Urothelium cell line (cell line): ENCODE results near the gene KLK6.
A peak's percentile ranks its signal among the peaks of the same experiment; 100 is the strongest.

Experiments used
- DNase-seq: peaks from one replicate; pipeline ENCODE4 v3.0.0; 2011; ENCODE audit warnings: low spot score, mixed read lengths
- FAIRE-seq: peaks from 2 replicates; lab custom pipeline; 2011; peaks lifted over from hg19 to GRCh38; lab: Jason Lieb, UNC

KLK6 gene

GRCh38 chr19:50959731-50960500 lies 9.5 kb downstream of the KLK6 start:
- FAIRE-seq (no peak), DNase-seq (no peak)

GRCh38 chr19:50957587-50957986 lies 11.8 kb downstream of the KLK6 start:
- no peak for FAIRE-seq
- DNase-seq: no peak

- no peak for FAIRE-seq
- peak; percentile 33 for DNase-seq
These were observed 16.5 kb downstream of the KLK6 start, which contains the start of gene KLK5 for GRCh38 chr19:50952910-50953309. TSS of gene KLK5 (minus strand) at chr19:50953038. CDS start at chr19:50952657, 381 bp downstream.

- DNase-seq: no peak
- FAIRE-seq: no peak
These were observed 19.5 kb downstream of the KLK6 start for GRCh38 chr19:50949861-50950260.

- FAIRE-seq (no peak), DNase-seq (no peak)
These were observed 22.3 kb downstream of the KLK6 start for GRCh38 chr19:50947123-50947522.

- DNase-seq (no peak), FAIRE-seq (no peak)
These were observed 24.6 kb downstream of the KLK6 start for GRCh38 chr19:50944795-50945194.

- DNase-seq: no peak
- no peak for FAIRE-seq
These were observed 26.1 kb downstream of the KLK6 start for GRCh38 chr19:50943074-50943828.

GRCh38 chr19:50939596-50939995 lies 29.8 kb downstream of the KLK6 start:
- DNase-seq (no peak), FAIRE-seq (no peak)

- peak; percentile 37 for FAIRE-seq
- peak; percentile 46 for DNase-seq
These were observed 35.8 kb downstream of the KLK6 start for GRCh38 chr19:50933640-50934039.

GRCh38 chr19:50932690-50933083 lies 36.7 kb downstream of the KLK6 start:
- FAIRE-seq: peak; percentile 56
- DNase-seq: no peak

GRCh38 chr19:50932018-50932689 lies 37.2 kb downstream of the KLK6 start:
- DNase-seq (peak; percentile 78), FAIRE-seq (peak; percentile 87)

GRCh38 chr19:50931023-50931422 lies 38.4 kb downstream of the KLK6 start:
- FAIRE-seq (no peak), DNase-seq (no peak)

- FAIRE-seq (no peak), DNase-seq (no peak)
These were observed 40.6 kb downstream of the KLK6 start for GRCh38 chr19:50928831-50929230.

GRCh38 chr19:50926144-50926543 lies 43.2 kb downstream of the KLK6 start:
- DNase-seq (no peak), FAIRE-seq (no peak)

GRCh38 chr19:50925734-50926133 lies 43.7 kb downstream of the KLK6 start:
- DNase-seq (no peak), FAIRE-seq (no peak)

GRCh38 chr19:50924586-50924985 lies 44.8 kb downstream of the KLK6 start:
- DNase-seq (no peak), FAIRE-seq (no peak)

GRCh38 chr19:50922317-50922853 lies 47.0 kb downstream of the KLK6 start:
- FAIRE-seq (peak; percentile 55), DNase-seq (peak; percentile 90)

- FAIRE-seq: no peak
- DNase-seq: no peak
These were observed 47.7 kb downstream of the KLK6 start for GRCh38 chr19:50921426-50922316.

GRCh38 chr19:50916069-50916468 lies 53.3 kb downstream of the KLK6 start:
- no peak for DNase-seq
- no peak for FAIRE-seq
